Stomach (tissue), 4 donors: ENCODE measurements around the gene HTRA3.

ENCODE experiments used
- EP300 ChIP-seq: sonication (generic); formaldehyde crosslinking; IDR thresholded peaks from one replicate; pipeline ENCODE4 v1.6.1; 2017; ENCODE audit warnings: antibody characterized with exemption
- TF ChIP-seq, protein P1 (sequence below), 7 experiments: fragments of 450-650 bp in 4 of 7; fragments of 200-600 bp in 3 of 7; sonication (generic) in 3 of 7; IDR thresholded peaks; one replicate each; pipeline ENCODE4 v1.5.1; 2016 to 2019; ENCODE audit warnings: antibody characterized with exemption in 7 of 7, control low read depth in 2 of 7, mild to moderate bottlenecking in 1 of 7

DNA sequence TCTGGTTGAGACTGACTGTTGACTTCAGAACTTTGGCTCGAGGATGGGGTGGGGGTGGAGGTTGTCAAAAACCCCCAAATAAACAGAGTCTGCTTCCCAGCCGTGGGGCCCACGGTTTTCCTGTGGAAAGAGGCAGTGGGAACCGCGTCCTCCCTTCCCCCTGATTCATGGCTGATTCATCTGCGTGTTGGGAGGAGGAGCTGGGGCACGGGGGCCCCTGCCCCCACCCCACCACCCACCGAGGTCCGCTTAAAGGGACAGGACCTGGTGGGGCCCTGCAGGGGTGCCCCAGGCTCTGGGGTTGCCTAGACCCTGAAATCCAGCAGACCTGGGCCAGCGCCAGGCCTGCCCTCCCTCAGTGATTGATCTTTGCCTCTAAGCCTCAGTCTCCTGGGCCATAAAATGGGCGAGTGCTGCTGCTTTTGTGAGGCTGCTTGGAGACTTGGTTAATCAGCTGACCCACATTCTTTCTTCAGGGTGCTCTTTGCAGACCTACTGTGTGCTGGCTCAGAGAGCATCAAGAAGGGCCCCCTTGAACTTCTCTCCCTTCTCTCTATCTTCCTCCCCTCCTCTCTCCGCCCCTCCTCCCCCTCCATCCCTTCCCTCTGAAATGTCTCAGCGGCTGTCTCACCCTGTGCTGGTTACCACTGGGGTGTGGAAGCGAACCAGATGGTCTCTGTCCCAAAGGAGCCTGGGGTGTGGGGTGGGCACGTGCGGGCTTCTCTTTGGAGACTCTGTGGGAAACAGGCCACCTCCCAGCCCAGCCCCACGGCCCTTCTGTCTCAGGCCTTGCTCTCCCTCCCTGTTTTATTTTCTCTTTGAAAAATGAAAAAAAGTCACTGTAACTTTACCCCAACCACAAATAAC is 9.1 kb downstream of the HTRA3 start:
- TF ChIP-seq EP300 = no peak
- TF ChIP-seq, protein P1, sequence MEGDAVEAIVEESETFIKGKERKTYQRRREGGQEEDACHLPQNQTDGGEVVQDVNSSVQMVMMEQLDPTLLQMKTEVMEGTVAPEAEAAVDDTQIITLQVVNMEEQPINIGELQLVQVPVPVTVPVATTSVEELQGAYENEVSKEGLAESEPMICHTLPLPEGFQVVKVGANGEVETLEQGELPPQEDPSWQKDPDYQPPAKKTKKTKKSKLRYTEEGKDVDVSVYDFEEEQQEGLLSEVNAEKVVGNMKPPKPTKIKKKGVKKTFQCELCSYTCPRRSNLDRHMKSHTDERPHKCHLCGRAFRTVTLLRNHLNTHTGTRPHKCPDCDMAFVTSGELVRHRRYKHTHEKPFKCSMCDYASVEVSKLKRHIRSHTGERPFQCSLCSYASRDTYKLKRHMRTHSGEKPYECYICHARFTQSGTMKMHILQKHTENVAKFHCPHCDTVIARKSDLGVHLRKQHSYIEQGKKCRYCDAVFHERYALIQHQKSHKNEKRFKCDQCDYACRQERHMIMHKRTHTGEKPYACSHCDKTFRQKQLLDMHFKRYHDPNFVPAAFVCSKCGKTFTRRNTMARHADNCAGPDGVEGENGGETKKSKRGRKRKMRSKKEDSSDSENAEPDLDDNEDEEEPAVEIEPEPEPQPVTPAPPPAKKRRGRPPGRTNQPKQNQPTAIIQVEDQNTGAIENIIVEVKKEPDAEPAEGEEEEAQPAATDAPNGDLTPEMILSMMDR (IDR thresholded peaks at IDR 0.05) = no peak
